Liver (tissue), 9 donors: ENCODE results near the gene BICRA. TPM values are rescaled to one million over a fixed set of nuclear protein-coding genes. Genes with fewer than 3 reads are reported as not detected.

Source experiments
- DNase-seq: peaks from one replicate; pipeline ENCODE4 v3.0.0-alpha.2; 2017; ENCODE audit warnings: low spot score
- H3K27ac ChIP-seq, 2 donors: one replicate each; pipeline ENCODE4 v1.7.0; 2013; ENCODE audit warnings: inconsistent platforms in 2 of 2, low read length in 2 of 2, control low read depth in 1 of 2, low read depth in 1 of 2, mild to moderate bottlenecking in 1 of 2
- H3K27me3 ChIP-seq, 4 donors: one replicate each; pipeline versions ENCODE4 v1.6.1 to v1.7.0; 2013; ENCODE audit warnings: low read length in 3 of 4, inconsistent platforms in 1 of 4, mild to moderate bottlenecking in 1 of 4, moderate library complexity in 1 of 4; ENCODE audit not compliant: control insufficient read depth in 4 of 4, insufficient read depth in 4 of 4
- H3K36me3 ChIP-seq, 4 donors: one replicate each; pipeline versions ENCODE4 v1.6.1 to v1.7.0; 2013; ENCODE audit warnings: low read length in 3 of 4, mild to moderate bottlenecking in 3 of 4, low read depth in 1 of 4, moderate library complexity in 1 of 4; ENCODE audit not compliant: control insufficient read depth in 4 of 4, insufficient read depth in 3 of 4
- H3K4me1 ChIP-seq, 4 donors: one replicate each; pipeline versions ENCODE4 v1.6.1 to v1.7.0; 2013; ENCODE audit warnings: low read length in 3 of 4, mild to moderate bottlenecking in 3 of 4, moderate library complexity in 1 of 4; ENCODE audit not compliant: control insufficient read depth in 4 of 4, insufficient read depth in 4 of 4
- H3K4me3 ChIP-seq, 3 donors: one replicate each; pipeline versions ENCODE4 v1.6.1 to v1.7.0; 2013; ENCODE audit warnings: low read length in 3 of 3, control low read depth in 1 of 3, low read depth in 1 of 3, mild to moderate bottlenecking in 1 of 3
- H3K9ac ChIP-seq, 2 donors: one replicate each; pipeline ENCODE4 v1.7.0; 2013; ENCODE audit warnings: low read length in 2 of 2, mild to moderate bottlenecking in 2 of 2, moderate library complexity in 2 of 2, control low read depth in 1 of 2, low read depth in 1 of 2
- H3K9me3 ChIP-seq, 4 donors: one replicate each; pipeline versions ENCODE4 v1.6.1 to v1.7.0; 2013; ENCODE audit warnings: low read length in 3 of 4; ENCODE audit not compliant: control insufficient read depth in 4 of 4
- CTCF ChIP-seq: fragments of 150-350 bp; IDR thresholded peaks from 2 replicates; pipeline ENCODE4 v1.5.1; 2017; ENCODE audit warnings: improper control_type of control experiment, low read depth, low read length; ENCODE audit not compliant: missing input control
- EGR1 ChIP-seq, 2 donors: IDR thresholded peaks; 2 replicates each; pipeline ENCODE4 v1.6.1; 2016 to 2018; ENCODE audit warnings: antibody characterized with exemption in 2 of 2, low read depth in 2 of 2
- FOXA1 ChIP-seq: IDR thresholded peaks from 2 replicates; pipeline ENCODE4 v1.6.1; 2016; ENCODE audit warnings: antibody characterized with exemption
- FOXA2 ChIP-seq: IDR thresholded peaks from 2 replicates; pipeline ENCODE4 v1.6.1; 2016; ENCODE audit warnings: antibody characterized with exemption
- GABPA ChIP-seq, 2 donors: IDR thresholded peaks in 1 of 2; conservative IDR thresholded peaks in 1 of 2; 2 replicates each; pipeline ENCODE4 v1.6.1; 2016; ENCODE audit warnings: antibody characterized with exemption in 2 of 2, mild to moderate bottlenecking in 1 of 2, moderate library complexity in 1 of 2
- HNF4A ChIP-seq, 2 donors: conservative IDR thresholded peaks; 2 replicates each; pipeline ENCODE4 v1.6.1; 2016; ENCODE audit warnings: antibody characterized with exemption in 2 of 2, mild to moderate bottlenecking in 2 of 2
- HNF4G ChIP-seq: IDR thresholded peaks from 2 replicates; pipeline ENCODE4 v1.6.1; 2016; ENCODE audit warnings: antibody characterized with exemption
- JUND ChIP-seq, 2 donors: IDR thresholded peaks; 2 replicates each; pipeline ENCODE4 v1.6.1; 2016; ENCODE audit warnings: antibody characterized with exemption in 2 of 2
- NR2F2 ChIP-seq: IDR thresholded peaks from 2 replicates; pipeline ENCODE4 v1.6.1; 2016; ENCODE audit warnings: antibody characterized with exemption
- RAD21 ChIP-seq, 2 donors: IDR thresholded peaks; 2 replicates each; pipeline ENCODE4 v1.6.1; 2016; ENCODE audit warnings: antibody characterized with exemption in 2 of 2, mild to moderate bottlenecking in 2 of 2
- RXRA ChIP-seq, 2 donors: IDR thresholded peaks; 2 replicates each; pipeline ENCODE4 v1.6.1; 2017 to 2018; ENCODE audit warnings: antibody characterized with exemption in 2 of 2, mild to moderate bottlenecking in 1 of 2
- SP1 ChIP-seq: IDR thresholded peaks from 2 replicates; pipeline ENCODE4 v1.6.1; 2018; ENCODE audit warnings: antibody characterized with exemption, mild to moderate bottlenecking
- TAF1 ChIP-seq: conservative IDR thresholded peaks from 2 replicates; pipeline ENCODE4 v1.6.1; 2016; ENCODE audit warnings: antibody characterized with exemption, mild to moderate bottlenecking
- YY1 ChIP-seq: IDR thresholded peaks from 2 replicates; pipeline ENCODE4 v1.6.1; 2016; ENCODE audit warnings: antibody characterized with exemption, mild to moderate bottlenecking
- whole genome bisulfite sequencing: extraction: QIAGEN DNeasy Blood & Tissue Kit; methylation state at CpG from one replicate; pipeline ENCODE4 v1.1.7; 2013; 5-methylcytosine and 5-hydroxymethylcytosine counted together
- polyA plus RNA-seq, 2 donors: library from polyadenylated mRNA; stranded (reverse) in 1 of 2; unstranded in 1 of 2; fragments of 200-250 nt in 1 of 2; fragments of >200 nt in 1 of 2; fragmentation: Nextera tagmentation in 1 of 2; extraction: Ambion mirVana in 1 of 2; gene quantifications; one replicate each; pipeline versions ENCODE4 v1.2.1 to v1.2.3, GENCODE V29; 2013 to 2015
- total RNA-seq, 2 donors: library from RNA; depleted of rRNA; stranded (reverse); fragments of >200 nt; gene quantifications; one replicate each; pipeline ENCODE4 v1.2.3, GENCODE V29; 2014
- TF ChIP-seq, protein P1 (sequence below): IDR thresholded peaks from 2 replicates; pipeline ENCODE4 v1.6.1; 2016; ENCODE audit warnings: antibody characterized with exemption
- TF ChIP-seq, protein P2 (sequence below): IDR thresholded peaks from 2 replicates; pipeline ENCODE4 v1.6.1; 2016; ENCODE audit warnings: antibody characterized with exemption
- TF ChIP-seq, protein P3 (sequence below): IDR thresholded peaks from 2 replicates; pipeline ENCODE4 v1.6.1; 2016; ENCODE audit warnings: antibody characterized with exemption, mild to moderate bottlenecking
- TF ChIP-seq, protein P4 (sequence below): IDR thresholded peaks from 2 replicates; pipeline ENCODE4 v1.6.1; 2016; ENCODE audit warnings: antibody characterized with exemption
- donor health status: healthy.
- donor health status: healthy.
- donor health status: healthy.
- donor health status: healthy.
- donor health status: healthy.

The BICRA gene
- total and polyA plus RNA-seq, 4 donors, result 0.63 to 8.9 (median 3.0) TPM

GRCh38 chr19:47661161-47661560 lies 52.2 kb downstream of the BICRA start:
- TF ChIP-seq HNF4G, result no peak
- no peak for TF ChIP-seq YY1
- TF ChIP-seq, protein P1, sequence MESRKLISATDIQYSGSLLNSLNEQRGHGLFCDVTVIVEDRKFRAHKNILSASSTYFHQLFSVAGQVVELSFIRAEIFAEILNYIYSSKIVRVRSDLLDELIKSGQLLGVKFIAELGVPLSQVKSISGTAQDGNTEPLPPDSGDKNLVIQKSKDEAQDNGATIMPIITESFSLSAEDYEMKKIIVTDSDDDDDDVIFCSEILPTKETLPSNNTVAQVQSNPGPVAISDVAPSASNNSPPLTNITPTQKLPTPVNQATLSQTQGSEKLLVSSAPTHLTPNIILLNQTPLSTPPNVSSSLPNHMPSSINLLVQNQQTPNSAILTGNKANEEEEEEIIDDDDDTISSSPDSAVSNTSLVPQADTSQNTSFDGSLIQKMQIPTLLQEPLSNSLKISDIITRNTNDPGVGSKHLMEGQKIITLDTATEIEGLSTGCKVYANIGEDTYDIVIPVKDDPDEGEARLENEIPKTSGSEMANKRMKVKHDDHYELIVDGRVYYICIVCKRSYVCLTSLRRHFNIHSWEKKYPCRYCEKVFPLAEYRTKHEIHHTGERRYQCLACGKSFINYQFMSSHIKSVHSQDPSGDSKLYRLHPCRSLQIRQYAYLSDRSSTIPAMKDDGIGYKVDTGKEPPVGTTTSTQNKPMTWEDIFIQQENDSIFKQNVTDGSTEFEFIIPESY, result no peak
- no peak for TF ChIP-seq RXRA (IDR thresholded peaks at IDR 0.05)
- TF ChIP-seq, protein P2, sequence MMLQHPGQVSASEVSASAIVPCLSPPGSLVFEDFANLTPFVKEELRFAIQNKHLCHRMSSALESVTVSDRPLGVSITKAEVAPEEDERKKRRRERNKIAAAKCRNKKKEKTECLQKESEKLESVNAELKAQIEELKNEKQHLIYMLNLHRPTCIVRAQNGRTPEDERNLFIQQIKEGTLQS, result no peak
- no peak for TF ChIP-seq FOXA2
- TF ChIP-seq, protein P3, sequence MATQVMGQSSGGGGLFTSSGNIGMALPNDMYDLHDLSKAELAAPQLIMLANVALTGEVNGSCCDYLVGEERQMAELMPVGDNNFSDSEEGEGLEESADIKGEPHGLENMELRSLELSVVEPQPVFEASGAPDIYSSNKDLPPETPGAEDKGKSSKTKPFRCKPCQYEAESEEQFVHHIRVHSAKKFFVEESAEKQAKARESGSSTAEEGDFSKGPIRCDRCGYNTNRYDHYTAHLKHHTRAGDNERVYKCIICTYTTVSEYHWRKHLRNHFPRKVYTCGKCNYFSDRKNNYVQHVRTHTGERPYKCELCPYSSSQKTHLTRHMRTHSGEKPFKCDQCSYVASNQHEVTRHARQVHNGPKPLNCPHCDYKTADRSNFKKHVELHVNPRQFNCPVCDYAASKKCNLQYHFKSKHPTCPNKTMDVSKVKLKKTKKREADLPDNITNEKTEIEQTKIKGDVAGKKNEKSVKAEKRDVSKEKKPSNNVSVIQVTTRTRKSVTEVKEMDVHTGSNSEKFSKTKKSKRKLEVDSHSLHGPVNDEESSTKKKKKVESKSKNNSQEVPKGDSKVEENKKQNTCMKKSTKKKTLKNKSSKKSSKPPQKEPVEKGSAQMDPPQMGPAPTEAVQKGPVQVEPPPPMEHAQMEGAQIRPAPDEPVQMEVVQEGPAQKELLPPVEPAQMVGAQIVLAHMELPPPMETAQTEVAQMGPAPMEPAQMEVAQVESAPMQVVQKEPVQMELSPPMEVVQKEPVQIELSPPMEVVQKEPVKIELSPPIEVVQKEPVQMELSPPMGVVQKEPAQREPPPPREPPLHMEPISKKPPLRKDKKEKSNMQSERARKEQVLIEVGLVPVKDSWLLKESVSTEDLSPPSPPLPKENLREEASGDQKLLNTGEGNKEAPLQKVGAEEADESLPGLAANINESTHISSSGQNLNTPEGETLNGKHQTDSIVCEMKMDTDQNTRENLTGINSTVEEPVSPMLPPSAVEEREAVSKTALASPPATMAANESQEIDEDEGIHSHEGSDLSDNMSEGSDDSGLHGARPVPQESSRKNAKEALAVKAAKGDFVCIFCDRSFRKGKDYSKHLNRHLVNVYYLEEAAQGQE, result no peak
- no peak for TF ChIP-seq HNF4A (conservative IDR thresholded peaks at IDR 0.05)
- TF ChIP-seq, protein P4, sequence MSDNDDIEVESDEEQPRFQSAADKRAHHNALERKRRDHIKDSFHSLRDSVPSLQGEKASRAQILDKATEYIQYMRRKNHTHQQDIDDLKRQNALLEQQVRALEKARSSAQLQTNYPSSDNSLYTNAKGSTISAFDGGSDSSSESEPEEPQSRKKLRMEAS, result no peak
- no peak for TF ChIP-seq NR2F2
- no peak for TF ChIP-seq GABPA (IDR thresholded peaks at IDR 0.05 in 1 of 2, conservative IDR thresholded peaks at IDR 0.05 in 1 of 2)
- TF ChIP-seq FOXA1, result no peak
- TF ChIP-seq TAF1, result no peak
- TF ChIP-seq SP1, result no peak
- no peak for TF ChIP-seq EGR1 (IDR thresholded peaks at IDR 0.05; ENCODE audit: low read depth in 2 of 2)
- no peak for TF ChIP-seq JUND (IDR thresholded peaks at IDR 0.05)
- TF ChIP-seq CTCF, result no peak
- TF ChIP-seq RAD21 (IDR thresholded peaks at IDR 0.05), result no peak
- no peaks in the 10 kb centered on the region for H3K36me3 ChIP-seq
- DNase-seq, result no peak
- H3K9me3 ChIP-seq, result no peaks in the 10 kb centered on the region
- H3K4me1 ChIP-seq, result peaks cover 17 to 56% (median 38%) of the 10 kb centered on the region in 4 donors
- no peak overlapping the region for H3K4me3 ChIP-seq
- peak overlapping the region; percentile 96 to 98 for H3K27ac ChIP-seq
- H3K9ac ChIP-seq, result no peak overlapping the region
- H3K27me3 ChIP-seq, result no peaks in the 10 kb centered on the region
- 83% methylated on average over 16 of the region's 16 CpGs for WGBS
